Fibroblast of lung (primary cell): Measurements from ENCODE around the gene ADAMTS17. TPM values are rescaled to one million over a fixed set of nuclear protein-coding genes. Genes with fewer than 3 reads are reported as not detected.

Source experiments
- DNase-seq, 2 donors: peaks; one replicate each; pipeline versions ENCODE4 v3.0.0 to v3.0.0-alpha.2; 2010; ENCODE audit warnings: low read depth in 2 of 2
- H2AFZ ChIP-seq: 2 replicates; pipeline ENCODE4 v1.5.1; 2012; ENCODE audit warnings: low read length, control low read depth, inconsistent platforms
- H3K27ac ChIP-seq: 2 replicates; pipeline ENCODE4 v1.5.1; 2011; ENCODE audit warnings: low read length, control low read depth; ENCODE audit not compliant: insufficient read depth
- H3K27me3 ChIP-seq: 2 replicates; pipeline ENCODE4 v1.5.1; 2011; ENCODE audit warnings: mild to moderate bottlenecking, low read length; ENCODE audit not compliant: control insufficient read depth, insufficient read depth
- H3K36me3 ChIP-seq: 2 replicates; pipeline ENCODE4 v1.5.1; 2011; ENCODE audit warnings: low read length; ENCODE audit not compliant: control insufficient read depth, insufficient read depth
- H3K4me1 ChIP-seq: 2 replicates; pipeline ENCODE4 v1.5.1; 2011; ENCODE audit warnings: low read length; ENCODE audit not compliant: control insufficient read depth, insufficient read depth; ENCODE audit errors: extremely low read depth
- H3K4me2 ChIP-seq: 2 replicates; pipeline ENCODE4 v1.5.1; 2011; ENCODE audit warnings: low read length, control low read depth; ENCODE audit not compliant: insufficient read depth; ENCODE audit errors: extremely low read depth
- H3K4me3 ChIP-seq, 4 experiments: fragments of 200-600 bp in 1 of 4; sonication (generic) in 1 of 4; replicated peaks in 1 of 4; 2 replicates each; pipeline ENCODE4 v1.5.1; 2011 to 2016; ENCODE audit warnings: low read length in 4 of 4, low read depth in 3 of 4, mild to moderate bottlenecking in 3 of 4, control low read depth in 2 of 4, inconsistent platforms in 1 of 4, mixed read lengths in 1 of 4; ENCODE audit not compliant: insufficient read depth in 1 of 4; ENCODE audit errors: control extremely low read depth in 1 of 4
- H3K79me2 ChIP-seq: 2 replicates; pipeline ENCODE4 v1.5.1; 2012; ENCODE audit warnings: mild to moderate bottlenecking, low read length, inconsistent platforms; ENCODE audit not compliant: control insufficient read depth, insufficient read depth
- H3K9ac ChIP-seq: 2 replicates; pipeline ENCODE4 v1.5.1; 2011; ENCODE audit warnings: mild to moderate bottlenecking, low read length, control low read depth; ENCODE audit not compliant: insufficient read depth
- H3K9me3 ChIP-seq: 2 replicates; pipeline ENCODE4 v1.5.1; 2012; ENCODE audit warnings: low read depth, low read length; ENCODE audit not compliant: control insufficient read depth, insufficient read depth
- H4K20me1 ChIP-seq: 2 replicates; pipeline ENCODE4 v1.5.1; 2011; ENCODE audit warnings: low read length; ENCODE audit not compliant: control insufficient read depth, insufficient read depth; ENCODE audit errors: extremely low read depth
- CTCF ChIP-seq, 2 donors: IDR thresholded peaks in 1 of 2; conservative IDR thresholded peaks in 1 of 2; 1 replicate in 1 of 2; 2 replicates in 1 of 2; pipeline ENCODE4 v1.5.1; 2011 to 2012; ENCODE audit warnings: low read length in 2 of 2, control low read depth in 1 of 2, inconsistent platforms in 1 of 2, low read depth in 1 of 2, mild to moderate bottlenecking in 1 of 2
- EZH2 ChIP-seq: IDR thresholded peaks from 2 replicates; pipeline ENCODE4 v1.5.1; 2012; ENCODE audit warnings: low read length, control low read depth, mild to moderate bottlenecking; ENCODE audit errors: missing control alignments
- polyA plus RNA-seq, 2 donors: library from polyadenylated mRNA; depleted of rRNA in 1 of 2; stranded (reverse) in 1 of 2; unstranded in 1 of 2; fragments of >200 nt; gene quantifications; 2 replicates each; pipeline ENCODE4 v1.2.1, GENCODE V29; 2011 to 2012; ENCODE audit warnings: missing spikeins in 1 of 2
- total RNA-seq: library from RNA; depleted of rRNA; stranded (reverse); fragments of >200 nt; gene quantifications from 2 replicates; pipeline ENCODE4 v1.2.1, GENCODE V29; 2014

Gene ADAMTS17
- total and polyA plus RNA-seq, 2 donors (not counting 1 experiment from before 2014, with no cell fraction given) = 0.09 to 0.17 TPM

- Histone ChIP-seq H2AFZ (no peak overlapping the region), H3K4me2 (no peak overlapping the region), H3K79me2 (no peaks in the 10 kb centered on the region), H3K9ac (no peak overlapping the region), H3K4me3 (no peak overlapping the region), H3K9me3 (no peaks in the 10 kb centered on the region), H3K27ac (no peak overlapping the region), H3K27me3 (no peaks in the 10 kb centered on the region), H3K36me3 (no peaks in the 10 kb centered on the region), H3K4me1 (no peaks in the 10 kb centered on the region), H4K20me1 (no peaks in the 10 kb centered on the region)
- DNase-seq = no peak
- TF ChIP-seq EZH2 = no peak
- no peak for TF ChIP-seq CTCF (conservative IDR thresholded peaks at IDR 0.05 in 1 of 2, IDR thresholded peaks at IDR 0.05 in 1 of 2; ENCODE audit: low read depth in 1 of 2, low read length in 2 of 2)
Measured at GRCh38 chr15:100314809-100315400, 26.9 kb downstream of the ADAMTS17 start.

GRCh38 chr15:100311833-100312476 lies 29.8 kb downstream of the ADAMTS17 start:
- H2AFZ ChIP-seq = no peak overlapping the region
- DNase-seq = no peak
- TF ChIP-seq CTCF (conservative IDR thresholded peaks at IDR 0.05 in 1 of 2, IDR thresholded peaks at IDR 0.05 in 1 of 2; ENCODE audit: low read depth in 1 of 2, low read length in 2 of 2) (no peak), EZH2 (no peak)
- H3K36me3 ChIP-seq = no peaks in the 10 kb centered on the region
- no peaks in the 10 kb centered on the region for H3K4me1 ChIP-seq
- no peak overlapping the region for H3K4me2 ChIP-seq
- no peaks in the 10 kb centered on the region for H4K20me1 ChIP-seq
- H3K9ac ChIP-seq = no peak overlapping the region
- H3K27me3 ChIP-seq = no peaks in the 10 kb centered on the region
- no peaks in the 10 kb centered on the region for H3K9me3 ChIP-seq
- H3K27ac ChIP-seq = no peak overlapping the region
- H3K79me2 ChIP-seq = no peaks in the 10 kb centered on the region
- H3K4me3 ChIP-seq = no peak overlapping the region

- Histone ChIP-seq H3K9me3 (no peaks in the 10 kb centered on the region), H3K4me2 (no peak overlapping the region), H4K20me1 (no peaks in the 10 kb centered on the region), H3K27ac (no peak overlapping the region), H3K27me3 (no peaks in the 10 kb centered on the region), H3K4me1 (no peaks in the 10 kb centered on the region), H3K79me2 (no peaks in the 10 kb centered on the region), H2AFZ (no peak overlapping the region), H3K36me3 (no peaks in the 10 kb centered on the region), H3K4me3 (no peak overlapping the region), H3K9ac (no peak overlapping the region)
- TF ChIP-seq CTCF (conservative IDR thresholded peaks at IDR 0.05 in 1 of 2, IDR thresholded peaks at IDR 0.05 in 1 of 2; ENCODE audit: low read depth in 1 of 2, low read length in 2 of 2) (no peak), EZH2 (no peak)
- DNase-seq = no peak
Measured at GRCh38 chr15:100311154-100311625, 30.6 kb downstream of the ADAMTS17 start.
